K562 (cell line): ENCODE results near the gene ZNF831. TPM values are rescaled to one million over a fixed set of nuclear protein-coding genes. Genes with fewer than 3 reads are reported as not detected.

ENCODE experiments used
- ATAC-seq: fragments of 200-7000 bp; cut with Tn5 transposase; 3 replicates; pipeline ENCODE4 v1.9.1; 2020; ENCODE audit warnings: moderate library complexity
- BruUV-seq: library from RNA; stranded (reverse); fragments of 400-500 nt; replicated peaks from 2 replicates; lab custom pipeline; 2021; lab: Mats Ljungman, UMichigan
- CTCF ChIA-PET: fragments of 300-600 bp; formaldehyde crosslinking; extraction: SDS; loops from one replicate; lab custom pipeline; 2021; ENCODE audit warnings: low intra/inter-chr PET ratio; lab: Yijun Ruan, JAX
- POLR2A ChIA-PET: fragments of 300-600, 350-650 bp; sonication (Branson Sonifier 250); formaldehyde crosslinking; extraction: SDS; loops from one replicate; lab custom pipeline; 2021; ENCODE audit warnings: antibody characterized with exemption, inconsistent platforms; lab: Yijun Ruan, JAX
- DNase-seq, 4 experiments: peaks; one replicate each; pipeline versions ENCODE4 v3.0.0 to v3.0.0-alpha.2; 2011 to 2018; ENCODE audit warnings: low spot score in 3 of 4, mixed read lengths in 3 of 4; ENCODE audit errors: extremely low read depth in 1 of 4
- FAIRE-seq: peaks from 2 replicates; lab custom pipeline; 2011; peaks lifted over from hg19 to GRCh38; lab: Jason Lieb, UNC
- H2AFZ ChIP-seq: 2 replicates; pipeline ENCODE4 v1.6.0; 2011; ENCODE audit warnings: low read depth, low read length, control low read depth, inconsistent platforms
- H3K27ac ChIP-seq: fragments of 200-600 bp; 3 replicates; pipeline ENCODE4 v1.8.0; 2011; ENCODE audit warnings: low read depth, mild to moderate bottlenecking, control low read depth, inconsistent platforms, low read length, moderate library complexity, mixed read lengths; ENCODE audit errors: extremely low read depth
- H3K27me3 ChIP-seq, 2 experiments: fragments of 300-600 bp in 1 of 2; 2 replicates in 1 of 2; 3 replicates in 1 of 2; pipeline versions ENCODE4 v1.6.0 to v1.8.0; 2011; ENCODE audit warnings: inconsistent platforms in 2 of 2, low read length in 2 of 2, mild to moderate bottlenecking in 1 of 2, mixed read lengths in 1 of 2, moderate library complexity in 1 of 2; ENCODE audit not compliant: control insufficient read depth in 2 of 2, insufficient read depth in 2 of 2
- H3K36me3 ChIP-seq: fragments of 300-600 bp; 3 replicates; pipeline ENCODE4 v1.8.0; 2011; ENCODE audit warnings: mild to moderate bottlenecking, low read length, inconsistent platforms; ENCODE audit not compliant: control insufficient read depth, insufficient read depth
- H3K4me1 ChIP-seq, 2 experiments: fragments of 200-600 bp in 1 of 2; replicated peaks in 1 of 2; 2 replicates in 1 of 2; 3 replicates in 1 of 2; pipeline versions ENCODE4 v1.5.1 to v1.8.0; 2011; ENCODE audit warnings: inconsistent platforms in 2 of 2, low read length in 2 of 2, mild to moderate bottlenecking in 1 of 2, mixed read lengths in 1 of 2, moderate library complexity in 1 of 2; ENCODE audit not compliant: control insufficient read depth in 2 of 2, insufficient read depth in 2 of 2
- H3K4me2 ChIP-seq: 2 replicates; pipeline ENCODE4 v1.6.1; 2011; ENCODE audit warnings: low read length, control low read depth, inconsistent platforms, mixed read lengths; ENCODE audit not compliant: insufficient read depth
- H3K4me3 ChIP-seq: fragments of 200-600 bp; sonication (generic), shearing (Covaris generic); 2 replicates; pipeline ENCODE4 v1.5.1; 2016; ENCODE audit warnings: control low read depth, inconsistent platforms
- H3K79me2 ChIP-seq: fragments of 200-600 bp; 3 replicates; pipeline ENCODE4 v1.8.0; 2011; ENCODE audit warnings: low read length, inconsistent platforms; ENCODE audit not compliant: control insufficient read depth, insufficient read depth
- H3K9ac ChIP-seq, 2 experiments: 2 replicates each; pipeline versions ENCODE4 v1.6.0 to v1.6.1; 2011; ENCODE audit warnings: low read depth in 2 of 2, low read length in 2 of 2, control low read depth in 1 of 2, inconsistent platforms in 1 of 2, mild to moderate bottlenecking in 1 of 2, mixed read lengths in 1 of 2; ENCODE audit not compliant: insufficient read depth in 1 of 2
- H3K9me1 ChIP-seq: one replicate; pipeline ENCODE4 v1.6.0; 2011; ENCODE audit warnings: inconsistent platforms, mild to moderate bottlenecking, low read length, moderate library complexity; ENCODE audit not compliant: control insufficient read depth, insufficient read depth
- H3K9me3 ChIP-seq: replicated peaks from 2 replicates; pipeline ENCODE4 v1.5.1; 2011; ENCODE audit warnings: low read depth, low read length, inconsistent platforms; ENCODE audit not compliant: control insufficient read depth, insufficient read depth
- H4K20me1 ChIP-seq: replicated peaks from 2 replicates; pipeline ENCODE4 v1.6.1; 2011; ENCODE audit warnings: low read length, inconsistent platforms, mixed read lengths; ENCODE audit not compliant: control insufficient read depth, insufficient read depth
- ELK1 ChIP-seq: sonication (generic); formaldehyde crosslinking; IDR thresholded peaks from 2 replicates; pipeline ENCODE4 v1.8.1; 2022; ENCODE audit warnings: missing genetic modification reagents
- ETS1 ChIP-seq: conservative IDR thresholded peaks from 2 replicates; pipeline ENCODE4 v1.6.1; 2011; ENCODE audit warnings: low read depth, mild to moderate bottlenecking, low read length; ENCODE audit not compliant: control insufficient read depth
- GTF2F1 ChIP-seq: IDR thresholded peaks from 2 replicates; pipeline ENCODE4 v1.6.1; 2011; ENCODE audit warnings: low read depth, low read length, improper control_type of control experiment
- KAT2B ChIP-seq: IDR thresholded peaks from one replicate; pipeline ENCODE4 v1.6.1; 2012; ENCODE audit warnings: low read depth, mild to moderate bottlenecking, control low read depth, inconsistent platforms, low read length, moderate library complexity
- PHTF2 ChIP-seq: fragments of 250-450 bp; sonication (Bioruptor Pico); IDR thresholded peaks from 2 replicates; pipeline ENCODE4 v1.5.0; 2021; ENCODE audit warnings: mild to moderate bottlenecking
- ZNF121 ChIP-seq: sonication (generic); formaldehyde crosslinking; conservative IDR thresholded peaks from 2 replicates; pipeline ENCODE4 v1.8.0; 2022; ENCODE audit warnings: missing genetic modification reagents
- ZNF184 ChIP-seq: sonication (generic); formaldehyde crosslinking; IDR thresholded peaks from 2 replicates; pipeline ENCODE4 v1.5.0; 2020; ENCODE audit warnings: missing genetic modification reagents
- ZNF263 ChIP-seq: sonication (generic); formaldehyde crosslinking; IDR thresholded peaks from 2 replicates; pipeline ENCODE4 v1.8.0; 2022; ENCODE audit warnings: mild to moderate bottlenecking, missing genetic modification reagents, borderline replicate concordance
- ZNF444 ChIP-seq: fragments of 250-450 bp; sonication (Bioruptor Pico); IDR thresholded peaks from 2 replicates; pipeline ENCODE4 v1.4.0; 2020; ENCODE audit warnings: mild to moderate bottlenecking, moderate library complexity
- WGBS: fragments of 100-300 bp; shearing (Covaris generic); methylation state at CpG from one replicate; pipeline ENCODE4 v1.1.6; 2016; ENCODE audit warnings: low coverage, mixed read lengths; ENCODE audit not compliant: insufficient coverage; ENCODE audit errors: missing lambda C conversion rate; 5-methylcytosine and 5-hydroxymethylcytosine counted together
- in situ Hi-C: fragments of 300-500 bp; cut with MboI; formaldehyde crosslinking; loops from 4 replicates; pipeline ENCODE4 v1.15.0; 2018; ENCODE audit warnings: inconsistent platforms, mixed read lengths
- intact Hi-C: fragments of 100-400 bp; cut with micrococcal nuclease; formaldehyde crosslinking; loops from 2 replicates; pipeline ENCODE4 v1.14.2; 2022
- polyA plus RNA-seq, 8 experiments: library from polyadenylated mRNA; depleted of rRNA in 4 of 8; stranded (reverse) in 5 of 8; unstranded in 3 of 8; fragments of >200 nt; fragmentation: Nextera tagmentation in 2 of 8; fragmentation: Illumina TruSeq in 1 of 8; extraction: Ambion mirVana in 2 of 8; extraction: Trizol in 1 of 8; gene quantifications; 2 replicates each; pipeline versions ENCODE4 v1.2.1 to v1.2.3, GENCODE V29; 2011 to 2014; ENCODE audit warnings: inconsistent platforms in 1 of 8, missing spikeins in 1 of 8
- total RNA-seq, 7 experiments: library from RNA; depleted of rRNA in 6 of 7; stranded (reverse); fragments of >200 nt in 6 of 7; fragmentation: Illumina TruSeq in 2 of 7; extraction: Trizol in 2 of 7; gene quantifications; 2 replicates each; pipeline versions ENCODE4 v1.2.1 to v1.2.3, GENCODE V29; 2011 to 2021; ENCODE audit warnings: low replicate concordance in 1 of 7
- TF ChIP-seq, protein P1 (sequence below): fragments of 250-450 bp; sonication (Bioruptor Pico); IDR thresholded peaks from 2 replicates; pipeline ENCODE4 v1.8.0; 2021; ENCODE audit warnings: mild to moderate bottlenecking, moderate library complexity

Gene ZNF831
- total and polyA plus RNA-seq, 9 of the 15 experiments (the other 6 are each of a cell fraction or from before 2014, with no cell fraction given) = not detected

DNA sequence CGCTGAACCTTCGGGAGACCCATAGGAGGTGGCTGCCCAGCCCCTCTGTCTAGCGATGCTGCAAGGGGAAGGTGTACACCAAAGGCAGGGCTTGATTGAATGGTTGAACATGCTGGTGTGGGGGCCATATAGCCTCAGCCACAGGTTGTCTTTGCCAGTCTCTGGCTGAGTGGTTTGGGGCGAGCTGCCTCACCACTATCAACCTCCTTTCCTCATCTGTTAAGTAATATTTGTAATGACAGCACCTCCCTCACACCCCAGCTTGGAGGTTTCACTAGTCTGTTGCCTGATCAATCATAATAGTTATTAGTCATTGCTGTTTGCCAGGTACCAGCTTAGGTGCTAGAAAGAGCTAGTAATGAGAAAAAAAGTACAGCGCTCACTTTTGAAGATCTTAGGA lies 11.8 kb upstream of the ZNF831 start:
- 1% methylated on average over 5 of the region's 5 CpGs for WGBS
- FAIRE-seq = no peak
- peaks cover 27 to 64% of the 10 kb centered on the region in 2 experiments for H3K27me3 ChIP-seq
- no peaks in the 10 kb centered on the region for H3K9me1 ChIP-seq
- no peak overlapping the region for H2AFZ ChIP-seq
- in situ Hi-C loops = no loop called here
- peaks cover 25% of the 10 kb centered on the region for H4K20me1 ChIP-seq
- no peak for ATAC-seq
- H3K4me2 ChIP-seq = no peak overlapping the region
- no peaks in the 10 kb centered on the region for H3K79me2 ChIP-seq
- TF ChIP-seq, protein P1, sequence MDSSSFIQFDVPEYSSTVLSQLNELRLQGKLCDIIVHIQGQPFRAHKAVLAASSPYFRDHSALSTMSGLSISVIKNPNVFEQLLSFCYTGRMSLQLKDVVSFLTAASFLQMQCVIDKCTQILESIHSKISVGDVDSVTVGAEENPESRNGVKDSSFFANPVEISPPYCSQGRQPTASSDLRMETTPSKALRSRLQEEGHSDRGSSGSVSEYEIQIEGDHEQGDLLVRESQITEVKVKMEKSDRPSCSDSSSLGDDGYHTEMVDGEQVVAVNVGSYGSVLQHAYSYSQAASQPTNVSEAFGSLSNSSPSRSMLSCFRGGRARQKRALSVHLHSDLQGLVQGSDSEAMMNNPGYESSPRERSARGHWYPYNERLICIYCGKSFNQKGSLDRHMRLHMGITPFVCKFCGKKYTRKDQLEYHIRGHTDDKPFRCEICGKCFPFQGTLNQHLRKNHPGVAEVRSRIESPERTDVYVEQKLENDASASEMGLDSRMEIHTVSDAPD = no peak
- TF ChIP-seq ZNF184 (CRISPR knock-in tag) (no peak), ELK1 (CRISPR knock-in tag) (no peak), PHTF2 (no peak), ZNF444 (no peak), ETS1 (no peak), GTF2F1 (no peak), ZNF263 (CRISPR knock-in tag) (no peak), ZNF121 (CRISPR knock-in tag) (no peak), KAT2B (no peak)
- no peaks in the 10 kb centered on the region for H3K36me3 ChIP-seq
- no peak overlapping the region for H3K27ac ChIP-seq
- intact Hi-C loops = no loop called here
- no peak overlapping the region for H3K4me3 ChIP-seq
- no peak overlapping the region for H3K9ac ChIP-seq
- CTCF ChIA-PET = no interaction called here
- BruUV-seq = no TSS peak
- no peak for DNase-seq
- POLR2A ChIA-PET = no interaction called here
- no peaks in the 10 kb centered on the region for H3K9me3 ChIP-seq
- no peaks in the 10 kb centered on the region for H3K4me1 ChIP-seq
